HepG2 (cell line): ENCODE measurements around the gene SYT13. TPM values are rescaled to one million over a fixed set of nuclear protein-coding genes. Genes with fewer than 3 reads are reported as not detected.

Source experiments
- ATAC-seq: fragments of 200-7000 bp; cut with Tn5 transposase; 3 replicates; pipeline ENCODE4 v1.9.1; 2020; ENCODE audit warnings: mild to moderate bottlenecking, moderate library complexity
- BruUV-seq: library from RNA; stranded (reverse); fragments of 400-500 nt; replicated peaks from 2 replicates; lab custom pipeline; 2021; lab: Mats Ljungman, UMichigan
- CTCF ChIA-PET: fragments of 300-600 bp; formaldehyde crosslinking; extraction: SDS; loops from one replicate; lab custom pipeline; 2021; ENCODE audit warnings: low total read pairs, inconsistent platforms, low intra/inter-chr PET ratio; lab: Yijun Ruan, JAX
- POLR2A ChIA-PET: fragments of 350-600 bp; sonication (Branson Sonifier 250); formaldehyde crosslinking; loops from one replicate; lab custom pipeline; 2020; ENCODE audit warnings: antibody characterized with exemption, inconsistent platforms; lab: Yijun Ruan, JAX
- DNase-seq: peaks from one replicate; pipeline ENCODE4 v3.0.0-alpha.2; 2015; ENCODE audit warnings: low spot score
- FAIRE-seq: peaks from 3 replicates; lab custom pipeline; 2011; peaks lifted over from hg19 to GRCh38; lab: Jason Lieb, UNC
- H2AFZ ChIP-seq: one replicate; pipeline ENCODE4 v1.6.1; 2011; ENCODE audit warnings: low read length, inconsistent platforms
- H3K27ac ChIP-seq: fragments of 300-600 bp; 3 replicates; pipeline ENCODE4 v1.8.0; 2011; ENCODE audit warnings: mixed run types, mild to moderate bottlenecking, mixed read lengths, low read length, inconsistent platforms; ENCODE audit not compliant: insufficient read depth; ENCODE audit errors: extremely low read length
- H3K27me3 ChIP-seq, 2 experiments: fragments of 200-600 bp in 1 of 2; 2 replicates in 1 of 2; 3 replicates in 1 of 2; pipeline versions ENCODE4 v1.6.0 to v1.8.0; 2011; ENCODE audit warnings: low read length in 2 of 2, mild to moderate bottlenecking in 2 of 2, moderate library complexity in 2 of 2, inconsistent platforms in 1 of 2; ENCODE audit not compliant: insufficient read depth in 2 of 2, control insufficient read depth in 1 of 2
- H3K36me3 ChIP-seq, 2 experiments: fragments of 200-600 bp in 1 of 2; replicated peaks in 1 of 2; 2 replicates in 1 of 2; 3 replicates in 1 of 2; pipeline versions ENCODE4 v1.5.1 to v1.8.0; 2011; ENCODE audit warnings: low read length in 2 of 2, inconsistent platforms in 1 of 2; ENCODE audit not compliant: insufficient read depth in 2 of 2, control insufficient read depth in 1 of 2
- H3K4me1 ChIP-seq: 2 replicates; pipeline ENCODE4 v1.5.1; 2012; ENCODE audit warnings: low read length, inconsistent platforms; ENCODE audit not compliant: insufficient read depth
- H3K4me2 ChIP-seq: 2 replicates; pipeline ENCODE4 v1.6.0; 2011; ENCODE audit warnings: low read depth, low read length, inconsistent platforms
- H3K4me3 ChIP-seq, 3 experiments: fragments of 200-600 bp in 1 of 3; sonication (generic), shearing (Covaris generic) in 1 of 3; replicated peaks in 1 of 3; 2 replicates each; pipeline ENCODE4 v1.5.1; 2011 to 2016; ENCODE audit warnings: low read length in 3 of 3, inconsistent platforms in 2 of 3, low read depth in 2 of 3, mild to moderate bottlenecking in 2 of 3, control low read depth in 1 of 3, mixed read lengths in 1 of 3; ENCODE audit not compliant: insufficient read depth in 1 of 3
- H3K79me2 ChIP-seq: one replicate; pipeline ENCODE4 v1.6.1; 2011; ENCODE audit warnings: low read length, inconsistent platforms; ENCODE audit not compliant: insufficient read depth
- H3K9ac ChIP-seq: 2 replicates; pipeline ENCODE4 v1.6.0; 2011; ENCODE audit warnings: mild to moderate bottlenecking, low read depth, low read length, inconsistent platforms; ENCODE audit not compliant: insufficient read depth
- H3K9me3 ChIP-seq: 2 replicates; pipeline ENCODE4 v1.5.1; 2012; ENCODE audit warnings: mild to moderate bottlenecking, low read length
- H4K20me1 ChIP-seq: 2 replicates; pipeline ENCODE4 v1.6.0; 2011; ENCODE audit warnings: inconsistent platforms, mild to moderate bottlenecking, low read length, moderate library complexity; ENCODE audit not compliant: insufficient read depth
- CEBPB ChIP-seq: IDR thresholded peaks from 2 replicates; pipeline ENCODE4 v1.6.1; 2011; ENCODE audit warnings: low read depth, low read length, improper control_type of control experiment, borderline replicate concordance
- DR1 ChIP-seq: sonication (generic); formaldehyde crosslinking; IDR thresholded peaks from 2 replicates; pipeline ENCODE4 v1.8.0; 2021; ENCODE audit warnings: mild to moderate bottlenecking, missing genetic modification reagents, inconsistent platforms
- FOXP1 ChIP-seq, 2 experiments: fragments of 450-650 bp in 1 of 2; IDR thresholded peaks; 2 replicates each; pipeline ENCODE4 v1.6.1; 2017 to 2018; ENCODE audit warnings: antibody characterized with exemption in 1 of 2
- HOXA5 ChIP-seq: sonication (generic); formaldehyde crosslinking; IDR thresholded peaks from 2 replicates; pipeline ENCODE4 v1.4.0; 2020; ENCODE audit warnings: missing genetic modification reagents
- JDP2 ChIP-seq: sonication (generic); formaldehyde crosslinking; IDR thresholded peaks from 2 replicates; pipeline ENCODE4 v1.8.1; 2022; ENCODE audit warnings: missing genetic modification reagents, borderline replicate concordance
- MAFK ChIP-seq, 2 experiments: IDR thresholded peaks in 1 of 2; conservative IDR thresholded peaks in 1 of 2; 2 replicates each; pipeline ENCODE4 v1.6.1; 2011; ENCODE audit warnings: improper control_type of control experiment in 2 of 2, low read length in 2 of 2
- MLLT10 ChIP-seq: sonication (generic); formaldehyde crosslinking; IDR thresholded peaks from 2 replicates; pipeline ENCODE4 v1.4.0; 2020; ENCODE audit warnings: missing genetic modification reagents
- MTF1 ChIP-seq: sonication (generic); formaldehyde crosslinking; IDR thresholded peaks from 2 replicates; pipeline ENCODE4 v1.5.0; 2020; ENCODE audit warnings: missing genetic modification reagents
- NFATC3 ChIP-seq: sonication (generic); formaldehyde crosslinking; IDR thresholded peaks from 2 replicates; pipeline ENCODE4 v1.5.1; 2020; ENCODE audit warnings: mild to moderate bottlenecking, missing genetic modification reagents
- NR0B2 ChIP-seq: sonication (generic); formaldehyde crosslinking; IDR thresholded peaks from 2 replicates; pipeline ENCODE4 v1.4.0; 2020; ENCODE audit warnings: mild to moderate bottlenecking, missing genetic modification reagents
- SETDB1 ChIP-seq: sonication (generic); formaldehyde crosslinking; IDR thresholded peaks from 2 replicates; pipeline ENCODE4 v1.5.1; 2020; ENCODE audit warnings: missing genetic modification reagents, mild to moderate bottlenecking, borderline replicate concordance
- SIX1 ChIP-seq: sonication (generic); formaldehyde crosslinking; IDR thresholded peaks from 2 replicates; pipeline ENCODE4 v1.4.0; 2020; ENCODE audit warnings: missing genetic modification reagents, borderline replicate concordance
- SMARCE1 ChIP-seq: fragments of 450-650 bp; IDR thresholded peaks from 2 replicates; pipeline ENCODE4 v1.6.1; 2017; ENCODE audit warnings: borderline replicate concordance
- SP140L ChIP-seq: sonication (generic); formaldehyde crosslinking; IDR thresholded peaks from 2 replicates; pipeline ENCODE4 v1.4.0; 2020; ENCODE audit warnings: missing genetic modification reagents, borderline replicate concordance
- THYN1 ChIP-seq: sonication (generic); formaldehyde crosslinking; IDR thresholded peaks from 2 replicates; pipeline ENCODE4 v1.8.1; 2023; ENCODE audit warnings: low read depth, mild to moderate bottlenecking, moderate library complexity, missing genetic modification reagents, borderline replicate concordance
- ZBTB25 ChIP-seq: IDR thresholded peaks from 2 replicates; pipeline ENCODE4 v1.6.1; 2018; ENCODE audit warnings: missing genetic modification reagents
- ZIK1 ChIP-seq: sonication (generic); formaldehyde crosslinking; IDR thresholded peaks from 2 replicates; pipeline ENCODE4 v1.5.0; 2020; ENCODE audit warnings: mild to moderate bottlenecking, low read depth, missing genetic modification reagents, borderline replicate concordance
- ZKSCAN8 ChIP-seq: IDR thresholded peaks from 2 replicates; pipeline ENCODE4 v1.6.1; 2016; ENCODE audit warnings: borderline replicate concordance, missing genetic modification reagents, missing compliant biosample characterization
- ZNF629 ChIP-seq: sonication (generic); formaldehyde crosslinking; conservative IDR thresholded peaks from 2 replicates; pipeline ENCODE4 v1.5.0; 2020; ENCODE audit warnings: missing genetic modification reagents
- ZNF672 ChIP-seq: sonication (generic); formaldehyde crosslinking; IDR thresholded peaks from 2 replicates; pipeline ENCODE4 v1.8.1; 2022; ENCODE audit warnings: missing genetic modification reagents
- WGBS: methylation state at CpG from one replicate; pipeline ENCODE4 v1.1.6; 2017; ENCODE audit warnings: low lambda C conversion rate; 5-methylcytosine and 5-hydroxymethylcytosine counted together
- in situ Hi-C: cut with HindIII; loops from 2 replicates; pipeline ENCODE4 v1.10.0; 2017; ENCODE audit warnings: low pct_unique_long_range_greater_than_20kb; ENCODE audit not compliant: extremely low pct_ligation_motif_present
- intact Hi-C: fragments of 100-400 bp; cut with micrococcal nuclease; formaldehyde crosslinking; loops from one replicate; pipeline ENCODE4 v1.10.0; 2022; ENCODE audit not compliant: unreplicated experiment
- polyA plus RNA-seq, 8 experiments: library from polyadenylated mRNA; depleted of rRNA in 3 of 8; stranded (reverse) in 7 of 8; unstranded in 1 of 8; fragments of >200 nt; fragmentation: Illumina TruSeq in 4 of 8; extraction: Trizol in 4 of 8; gene quantifications; 2 replicates each; pipeline versions ENCODE4 v1.2.1 to v1.2.3, GENCODE V29; 2011 to 2016; ENCODE audit warnings: low read depth in 4 of 8, missing spikeins in 1 of 8, mixed read lengths in 1 of 8; ENCODE audit not compliant: insufficient read depth in 1 of 8
- total RNA-seq, 5 experiments: library from RNA; depleted of rRNA; stranded (reverse); fragments of >200 nt; fragmentation: Illumina TruSeq; extraction: Trizol; gene quantifications; 2 replicates each; pipeline ENCODE4 v1.2.3, GENCODE V29; 2016; ENCODE audit warnings: low read depth in 1 of 5
- TF ChIP-seq, protein P1 (sequence below): sonication (generic); formaldehyde crosslinking; conservative IDR thresholded peaks from 2 replicates; pipeline ENCODE4 v1.4.0; 2020; ENCODE audit warnings: missing genetic modification reagents

SYT13 gene
- total and polyA plus RNA-seq, 2 of the 13 experiments (the other 11 are each of a cell fraction or from before 2014, with no cell fraction given), result 0.02 to 0.13 TPM

- TF ChIP-seq ZBTB25 (CRISPR knock-in tag) (no peak), HOXA5 (CRISPR knock-in tag) (no peak), NFATC3 (no peak), NR0B2 (CRISPR knock-in tag) (no peak), ZNF672 (CRISPR knock-in tag) (no peak)
Measured at GRCh38 chr11:45217991-45218390, 68.2 kb downstream of the SYT13 start (continued).

GRCh38 chr11:45216901-45217300 is 69.2 kb downstream of the SYT13 start:
- H2AFZ ChIP-seq, result no peak overlapping the region
- no peak for ATAC-seq
- no TSS peak for BruUV-seq
- intact Hi-C loops, result no loop called here
- no peak overlapping the region for H3K27ac ChIP-seq
- no peak overlapping the region for H3K9ac ChIP-seq
- H4K20me1 ChIP-seq, result no peaks in the 10 kb centered on the region
- H3K9me3 ChIP-seq, result no peaks in the 10 kb centered on the region
- H3K79me2 ChIP-seq, result no peaks in the 10 kb centered on the region
- CTCF ChIA-PET, result no interaction called here
- WGBS, result 81% methylated on average over 2 of the region's 2 CpGs
- no peak overlapping the region for H3K4me3 ChIP-seq
- TF ChIP-seq MLLT10 (CRISPR knock-in tag) (no peak), THYN1 (CRISPR knock-in tag) (no peak), CEBPB (no peak), SIX1 (CRISPR knock-in tag) (no peak), DR1 (CRISPR knock-in tag) (no peak), ZNF629 (CRISPR knock-in tag) (no peak), SETDB1 (CRISPR knock-in tag) (no peak), SMARCE1 (no peak), FOXP1 (IDR thresholded peaks at IDR 0.05) (no peak), FOXP1 (CRISPR knock-in tag; IDR thresholded peaks at IDR 0.05) (no peak), JDP2 (CRISPR knock-in tag) (no peak), ZIK1 (CRISPR knock-in tag) (no peak), MTF1 (CRISPR knock-in tag) (no peak), SP140L (CRISPR knock-in tag) (no peak), MAFK (conservative IDR thresholded peaks at IDR 0.05 in 1 of 2, IDR thresholded peaks at IDR 0.05 in 1 of 2; ENCODE audit: low read length in 2 of 2) (no peak), ZKSCAN8 (CRISPR knock-in tag) (no peak)
- TF ChIP-seq, protein P1, sequence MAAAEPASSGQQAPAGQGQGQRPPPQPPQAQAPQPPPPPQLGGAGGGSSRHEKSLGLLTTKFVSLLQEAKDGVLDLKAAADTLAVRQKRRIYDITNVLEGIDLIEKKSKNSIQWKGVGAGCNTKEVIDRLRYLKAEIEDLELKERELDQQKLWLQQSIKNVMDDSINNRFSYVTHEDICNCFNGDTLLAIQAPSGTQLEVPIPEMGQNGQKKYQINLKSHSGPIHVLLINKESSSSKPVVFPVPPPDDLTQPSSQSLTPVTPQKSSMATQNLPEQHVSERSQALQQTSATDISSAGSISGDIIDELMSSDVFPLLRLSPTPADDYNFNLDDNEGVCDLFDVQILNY, result no peak
- peaks cover 0 to 7% of the 10 kb centered on the region in 2 experiments; a peak in 3 of 5 replicates for H3K36me3 ChIP-seq
- H3K27me3 ChIP-seq, result no peaks in the 10 kb centered on the region
- no peak overlapping the region for H3K4me2 ChIP-seq
- no peak for DNase-seq
- H3K4me1 ChIP-seq, result no peaks in the 10 kb centered on the region
- in situ Hi-C loops, result no loop called here
- FAIRE-seq, result no peak
- POLR2A ChIA-PET, result no interaction called here
